Measurements from ENCODE around the gene KCNC2. TPM values are rescaled to one million over a fixed set of nuclear protein-coding genes. Genes with fewer than 3 reads are reported as not detected.

Gene KCNC2
- polyA plus RNA-seq, 1 experiment = not detected

GRCh38 chr12:75103822-75104221 lies 105.8 kb downstream of the KCNC2 start:
- TF ChIP-seq, protein P1, sequence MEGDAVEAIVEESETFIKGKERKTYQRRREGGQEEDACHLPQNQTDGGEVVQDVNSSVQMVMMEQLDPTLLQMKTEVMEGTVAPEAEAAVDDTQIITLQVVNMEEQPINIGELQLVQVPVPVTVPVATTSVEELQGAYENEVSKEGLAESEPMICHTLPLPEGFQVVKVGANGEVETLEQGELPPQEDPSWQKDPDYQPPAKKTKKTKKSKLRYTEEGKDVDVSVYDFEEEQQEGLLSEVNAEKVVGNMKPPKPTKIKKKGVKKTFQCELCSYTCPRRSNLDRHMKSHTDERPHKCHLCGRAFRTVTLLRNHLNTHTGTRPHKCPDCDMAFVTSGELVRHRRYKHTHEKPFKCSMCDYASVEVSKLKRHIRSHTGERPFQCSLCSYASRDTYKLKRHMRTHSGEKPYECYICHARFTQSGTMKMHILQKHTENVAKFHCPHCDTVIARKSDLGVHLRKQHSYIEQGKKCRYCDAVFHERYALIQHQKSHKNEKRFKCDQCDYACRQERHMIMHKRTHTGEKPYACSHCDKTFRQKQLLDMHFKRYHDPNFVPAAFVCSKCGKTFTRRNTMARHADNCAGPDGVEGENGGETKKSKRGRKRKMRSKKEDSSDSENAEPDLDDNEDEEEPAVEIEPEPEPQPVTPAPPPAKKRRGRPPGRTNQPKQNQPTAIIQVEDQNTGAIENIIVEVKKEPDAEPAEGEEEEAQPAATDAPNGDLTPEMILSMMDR (IDR thresholded peaks at IDR 0.05; ENCODE audit: low read depth, low read length) = no peak
- H3K27ac ChIP-seq (ENCODE audit: low read depth, low read length) = no peak overlapping the region
- H3K4me3 ChIP-seq (ENCODE audit: low read depth, low read length) = no peak overlapping the region
- DNase-seq (ENCODE audit: low read depth, low spot score) = no peak
- POLR2A ChIA-PET = no interaction called here
- H3K9me3 ChIP-seq (ENCODE audit: control insufficient read depth, insufficient read depth, low read length) = no peaks in the 10 kb centered on the region
- CTCF ChIA-PET = no interaction called here
- no peaks in the 10 kb centered on the region for H3K27me3 ChIP-seq (ENCODE audit: control insufficient read depth, insufficient read depth, low read length)

- Histone ChIP-seq H3K4me3 (ENCODE audit: low read depth, low read length) (no peak overlapping the region), H3K9me3 (ENCODE audit: control insufficient read depth, insufficient read depth, low read length) (no peaks in the 10 kb centered on the region), H3K27ac (ENCODE audit: low read depth, low read length) (no peak overlapping the region), H3K27me3 (ENCODE audit: control insufficient read depth, insufficient read depth, low read length) (no peaks in the 10 kb centered on the region)
- ChIA-PET CTCF (no interaction called here), POLR2A (no interaction called here)
- TF ChIP-seq, protein P1 (IDR thresholded peaks at IDR 0.05; ENCODE audit: low read depth, low read length) = no peak
- DNase-seq (ENCODE audit: low read depth, low spot score) = no peak
Measured at GRCh38 chr12:75101781-75102180, 107.9 kb downstream of the KCNC2 start.

- Histone ChIP-seq H3K4me3 (ENCODE audit: low read depth, low read length) (no peak overlapping the region), H3K27me3 (ENCODE audit: control insufficient read depth, insufficient read depth, low read length) (no peaks in the 10 kb centered on the region), H3K9me3 (ENCODE audit: control insufficient read depth, insufficient read depth, low read length) (no peaks in the 10 kb centered on the region), H3K27ac (ENCODE audit: low read depth, low read length) (no peak overlapping the region)
- ChIA-PET CTCF (no interaction called here), POLR2A (no interaction called here)
- TF ChIP-seq, protein P1 (IDR thresholded peaks at IDR 0.05; ENCODE audit: low read depth, low read length) = no peak
- no peak for DNase-seq (ENCODE audit: low read depth, low spot score)
Measured at GRCh38 chr12:75099210-75099609, 110.4 kb downstream of the KCNC2 start.

DNA sequence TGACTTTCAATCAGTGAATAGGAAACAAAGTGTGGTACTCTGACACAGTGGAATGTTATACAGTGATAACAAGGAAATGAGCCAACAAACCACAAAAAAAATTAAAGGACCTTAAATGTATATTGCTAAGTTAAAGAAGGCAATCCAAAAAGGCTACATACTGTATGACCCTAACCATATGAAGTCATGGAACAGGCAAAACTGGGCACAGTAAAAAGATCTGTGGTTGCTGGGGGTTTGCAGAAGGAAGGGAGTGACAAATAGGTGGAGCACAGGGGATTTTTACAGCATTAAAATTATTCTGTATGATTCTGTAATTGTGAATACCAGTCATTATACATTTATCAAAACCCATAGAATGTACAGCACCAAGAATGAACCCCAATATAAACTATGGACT lies 112.6 kb downstream of the KCNC2 start:
- ChIA-PET CTCF (no interaction called here), POLR2A (no interaction called here)
- TF ChIP-seq, protein P1 (IDR thresholded peaks at IDR 0.05; ENCODE audit: low read depth, low read length) = no peak
- no peaks in the 10 kb centered on the region for H3K9me3 ChIP-seq (ENCODE audit: control insufficient read depth, insufficient read depth, low read length)
- no peak for DNase-seq (ENCODE audit: low read depth, low spot score)
- H3K27ac ChIP-seq (ENCODE audit: low read depth, low read length) = no peak overlapping the region
- H3K27me3 ChIP-seq (ENCODE audit: control insufficient read depth, insufficient read depth, low read length) = no peaks in the 10 kb centered on the region
- H3K4me3 ChIP-seq (ENCODE audit: low read depth, low read length) = no peak overlapping the region

DNA sequence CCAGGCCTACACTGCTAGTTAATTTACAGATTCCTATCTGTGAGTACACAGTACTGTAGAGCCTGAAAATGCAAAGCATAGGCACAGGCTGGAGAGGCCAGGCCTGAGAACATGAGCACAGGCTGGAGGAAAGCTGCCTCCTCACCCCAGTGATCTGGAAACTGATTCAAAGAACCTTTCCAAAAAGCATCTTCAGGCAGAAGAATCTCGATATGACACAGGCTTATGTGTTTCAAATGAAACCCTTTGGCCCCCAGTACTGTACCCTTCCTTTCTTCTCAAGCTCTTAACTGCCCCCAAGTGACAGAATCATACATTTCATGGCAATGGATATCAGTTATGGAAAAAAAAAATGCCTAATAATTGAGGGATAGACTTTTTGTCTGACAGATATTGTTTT lies 122.0 kb downstream of the KCNC2 start:
- POLR2A ChIA-PET = no interaction called here
- CTCF ChIA-PET = no interaction called here
- H3K27me3 ChIP-seq (ENCODE audit: control insufficient read depth, insufficient read depth, low read length) = no peaks in the 10 kb centered on the region
- H3K4me3 ChIP-seq (ENCODE audit: low read depth, low read length) = no peak overlapping the region
- no peak overlapping the region for H3K27ac ChIP-seq (ENCODE audit: low read depth, low read length)
- DNase-seq (ENCODE audit: low read depth, low spot score) = no peak
- no peaks in the 10 kb centered on the region for H3K9me3 ChIP-seq (ENCODE audit: control insufficient read depth, insufficient read depth, low read length)
- TF ChIP-seq, protein P1 (IDR thresholded peaks at IDR 0.05; ENCODE audit: low read depth, low read length) = no peak

All from AG04450 (cell line).